Measurements from ENCODE around the gene PDE9A. TPM values are rescaled to one million over a fixed set of nuclear protein-coding genes. Genes with fewer than 3 reads are reported as not detected.
A peak's percentile ranks its signal among the peaks of the same experiment; 100 is the strongest.

The PDE9A gene
- total RNA-seq, 4 donors from 2014 or later: 0.59 to 15.0 (median 6.9) TPM

GRCh38 chr21:42695697-42696380 is 42.4 kb downstream of the PDE9A start:
- H3K27ac ChIP-seq: no peak overlapping the region
- TF ChIP-seq CTCF (IDR thresholded peaks at IDR 0.05) (no peak), POLR2A (IDR thresholded peaks at IDR 0.05) (no peak)
- H3K9me3 ChIP-seq: no peaks in the 10 kb centered on the region
- no peaks in the 10 kb centered on the region for H3K27me3 ChIP-seq
- intact Hi-C loops (cut with DNase I; ENCODE audit: low total_unique reads): no loop called here
- H3K4me3 ChIP-seq: no peak overlapping the region
- H3K4me1 ChIP-seq: no peaks in the 10 kb centered on the region
- H3K36me3 ChIP-seq: no peaks in the 10 kb centered on the region
- peak in 1 of 2 donors; percentile 53 for DNase-seq

DNA sequence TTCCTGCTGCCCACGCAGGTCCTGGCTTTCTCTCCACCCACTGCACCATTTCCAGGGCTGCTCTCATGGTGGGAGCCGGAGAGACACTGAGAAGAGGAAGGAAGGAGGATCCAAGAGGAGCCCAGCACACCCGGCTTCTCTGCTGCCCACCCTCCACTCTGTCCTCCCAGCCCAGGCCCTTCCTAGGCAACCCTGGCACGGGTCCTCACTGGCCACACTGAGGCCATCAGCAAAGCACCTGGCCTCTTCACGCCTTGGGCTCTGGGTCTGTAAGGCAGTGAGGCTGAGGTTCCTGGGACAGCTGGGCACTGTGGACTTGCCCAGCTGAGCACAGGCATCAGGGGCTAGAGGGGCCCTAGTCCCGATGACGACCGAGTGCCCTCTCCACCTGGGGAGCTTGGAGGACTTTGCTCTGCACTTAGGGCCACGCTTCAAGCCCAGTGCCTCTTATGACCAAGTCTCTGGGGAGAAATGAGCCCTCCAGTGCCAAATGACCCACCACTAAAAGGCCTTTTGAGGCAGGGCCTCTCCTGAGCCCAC is 43.1 kb downstream of the PDE9A start:
- no peak overlapping the region for H3K27ac ChIP-seq
- intact Hi-C loops (cut with DNase I; ENCODE audit: low total_unique reads): no loop called here
- DNase-seq: no peak

GRCh38 chr21:42698733-42699132 is 45.3 kb downstream of the PDE9A start:
- Histone ChIP-seq H3K36me3 (no peaks in the 10 kb centered on the region), H3K27me3 (no peaks in the 10 kb centered on the region), H3K27ac (no peak overlapping the region), H3K4me3 (no peak overlapping the region), H3K9me3 (no peaks in the 10 kb centered on the region), H3K4me1 (no peaks in the 10 kb centered on the region)
- intact Hi-C loops (cut with DNase I; ENCODE audit: low total_unique reads): no loop called here
- TF ChIP-seq CTCF (IDR thresholded peaks at IDR 0.05) (no peak), POLR2A (IDR thresholded peaks at IDR 0.05) (no peak)
- DNase-seq: no peak

More for the DNA sequence above, 43.1 kb downstream of the PDE9A start:
- no peaks in the 10 kb centered on the region for H3K4me1 ChIP-seq
- no peaks in the 10 kb centered on the region for H3K36me3 ChIP-seq
- H3K27me3 ChIP-seq: no peaks in the 10 kb centered on the region
- no peaks in the 10 kb centered on the region for H3K9me3 ChIP-seq
- no peak for TF ChIP-seq CTCF (IDR thresholded peaks at IDR 0.05)
- no peak for TF ChIP-seq POLR2A (IDR thresholded peaks at IDR 0.05)
- H3K4me3 ChIP-seq: no peak overlapping the region

- Histone ChIP-seq H3K36me3 (no peaks in the 10 kb centered on the region), H3K27me3 (no peaks in the 10 kb centered on the region), H3K9me3 (no peaks in the 10 kb centered on the region), H3K4me1 (no peaks in the 10 kb centered on the region), H3K27ac (no peak overlapping the region), H3K4me3 (no peak overlapping the region)
- TF ChIP-seq POLR2A (IDR thresholded peaks at IDR 0.05) (no peak), CTCF (IDR thresholded peaks at IDR 0.05) (no peak)
- DNase-seq: no peak
- intact Hi-C loops (cut with DNase I; ENCODE audit: low total_unique reads): no loop called here
These were observed 45.8 kb downstream of the PDE9A start for GRCh38 chr21:42699196-42699595.

DNA sequence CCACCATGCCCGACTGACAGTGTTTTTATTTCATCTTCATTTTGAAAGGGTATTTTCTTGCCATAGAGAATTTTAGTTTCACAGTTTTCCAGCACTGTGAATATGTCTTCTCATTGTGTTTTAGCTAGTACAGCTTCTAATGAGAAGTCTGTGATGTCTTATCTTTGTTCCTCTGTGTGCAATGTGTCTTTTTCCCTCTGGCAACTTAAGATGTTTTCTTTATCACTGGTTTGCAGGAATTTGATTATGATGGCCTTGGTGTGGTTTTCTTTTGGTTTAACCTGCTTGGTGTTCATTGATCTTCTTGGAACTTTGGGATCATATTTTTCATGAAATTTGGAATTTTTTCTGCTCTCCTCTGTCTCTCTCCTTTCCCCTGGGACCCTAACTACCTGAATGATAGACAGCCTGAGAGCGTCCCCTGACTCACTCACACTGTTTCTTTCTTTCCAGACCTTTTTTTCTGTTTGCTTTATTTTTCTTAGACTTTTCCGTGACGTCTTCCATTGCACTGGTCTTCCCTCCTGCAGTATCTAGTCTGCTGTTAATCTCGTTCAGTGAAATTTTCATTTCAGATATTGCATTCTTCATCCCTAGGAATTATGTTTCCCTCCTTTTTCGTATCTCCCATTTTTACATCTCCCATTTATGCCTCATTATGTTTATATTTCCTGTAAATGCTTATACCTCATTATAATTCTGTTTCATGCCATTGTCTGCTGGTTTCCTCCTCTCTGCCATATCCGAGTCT is 48.5 kb downstream of the PDE9A start:
- Histone ChIP-seq H3K9me3 (no peaks in the 10 kb centered on the region), H3K4me1 (no peaks in the 10 kb centered on the region), H3K27ac (no peak overlapping the region), H3K4me3 (no peak overlapping the region), H3K36me3 (no peaks in the 10 kb centered on the region), H3K27me3 (no peaks in the 10 kb centered on the region)
- intact Hi-C loops (cut with DNase I; ENCODE audit: low total_unique reads): no loop called here
- TF ChIP-seq POLR2A (IDR thresholded peaks at IDR 0.05) (no peak), CTCF (IDR thresholded peaks at IDR 0.05) (no peak)
- no peak for DNase-seq
